Sigmoid colon (tissue), 4 donors: ENCODE data around the gene C5.

Experiments
- CTCF ChIP-seq, 4 experiments: fragments of 450-650 bp in 3 of 4; fragments of 200-600 bp in 1 of 4; IDR thresholded peaks; one replicate each; pipeline ENCODE4 v1.5.1; 2016 to 2019; ENCODE audit warnings: antibody characterized with exemption in 4 of 4, mild to moderate bottlenecking in 3 of 4, moderate library complexity in 2 of 4
- EP300 ChIP-seq, 4 donors: sonication (generic); formaldehyde crosslinking; IDR thresholded peaks; one replicate each; pipeline ENCODE4 v1.6.1; 2017; ENCODE audit warnings: antibody characterized with exemption in 4 of 4
- POLR2A ChIP-seq, 2 donors: fragments of 450-650 bp; IDR thresholded peaks; one replicate each; pipeline ENCODE4 v1.6.1; 2016; ENCODE audit warnings: antibody characterized with exemption in 2 of 2, mild to moderate bottlenecking in 2 of 2, moderate library complexity in 2 of 2

- TF ChIP-seq CTCF (IDR thresholded peaks at IDR 0.05) (no peak), EP300 (IDR thresholded peaks at IDR 0.05) (no peak), POLR2A (IDR thresholded peaks at IDR 0.05) (no peak)
Observed at GRCh38 chr9:120949290-120949689, 100.8 kb downstream of the C5 start.
